Stomach (tissue), 9 donors: ENCODE results near the gene RBPJ. TPM values are rescaled to one million over a fixed set of nuclear protein-coding genes. Genes with fewer than 3 reads are reported as not detected.

Experiments
- DNase-seq, 2 donors: peaks; one replicate each; pipeline versions ENCODE4 v3.0.0 to v3.0.0-alpha.2; 2013 to 2019
- H3K27ac ChIP-seq, 5 donors: fragments of 200-600 bp in 4 of 5; sonication (generic) in 4 of 5; one replicate each; pipeline ENCODE4 v1.5.1; 2013 to 2019; ENCODE audit warnings: mild to moderate bottlenecking in 1 of 5, moderate library complexity in 1 of 5
- H3K27me3 ChIP-seq, 3 donors: fragments of 200-600 bp; sonication (generic); one replicate each; pipeline ENCODE4 v1.5.1; 2017 to 2019; ENCODE audit warnings: mixed run types in 1 of 3
- H3K36me3 ChIP-seq, 4 donors: fragments of 200-600 bp; sonication (generic); 1 replicate in 3 of 4; 2 replicates in 1 of 4; pipeline ENCODE4 v1.5.1; 2016 to 2019
- H3K4me1 ChIP-seq, 4 donors: fragments of 200-600 bp; sonication (generic); one replicate each; pipeline ENCODE4 v1.5.1; 2016 to 2019
- H3K4me3 ChIP-seq, 4 donors: fragments of 200-600 bp; sonication (generic) in 3 of 4; one replicate each; pipeline ENCODE4 v1.5.1; 2016 to 2019; ENCODE audit warnings: mild to moderate bottlenecking in 1 of 4
- H3K9me3 ChIP-seq, 4 donors: fragments of 200-600 bp; sonication (generic); one replicate each; pipeline ENCODE4 v1.5.1; 2016 to 2019
- EP300 ChIP-seq: sonication (generic); formaldehyde crosslinking; IDR thresholded peaks from one replicate; pipeline ENCODE4 v1.6.1; 2017; ENCODE audit warnings: antibody characterized with exemption
- POLR2A ChIP-seq, 4 donors: fragments of 450-650 bp; IDR thresholded peaks; one replicate each; pipeline ENCODE4 v1.6.1; 2016; ENCODE audit warnings: antibody characterized with exemption in 4 of 4, control low read depth in 2 of 4, mild to moderate bottlenecking in 1 of 4, moderate library complexity in 1 of 4
- POLR2AphosphoS5 ChIP-seq, 3 donors: sonication (generic); formaldehyde crosslinking; IDR thresholded peaks; one replicate each; pipeline ENCODE4 v1.6.1; 2016; ENCODE audit warnings: antibody characterized with exemption in 3 of 3
- WGBS, 5 donors: extraction: QIAGEN DNeasy Blood & Tissue Kit in 3 of 5; methylation state at CpG; one replicate each; pipeline versions ENCODE4 v1.1.5 to v1.1.7; 2013 to 2018; 5-methylcytosine and 5-hydroxymethylcytosine counted together
- intact Hi-C: fragments of 100-400 bp; cut with DNase I; formaldehyde crosslinking; loops from one replicate; pipeline ENCODE4 v1.15.1; 2023; ENCODE audit warnings: low total_unique reads
- polyA plus RNA-seq, 3 donors: library from polyadenylated mRNA; stranded (reverse); fragments of 200-250 nt; gene quantifications; one replicate each; pipeline ENCODE4 v1.2.3, GENCODE V29; 2013
- total RNA-seq, 5 donors: library from RNA; depleted of rRNA; stranded (reverse); fragments of >200 nt; gene quantifications; one replicate each; pipeline versions ENCODE4 v1.1.0 to v1.2.3, GENCODE V29; 2014 to 2016
- TF ChIP-seq, protein P1 (sequence below), 7 experiments: fragments of 450-650 bp in 4 of 7; fragments of 200-600 bp in 3 of 7; sonication (generic) in 3 of 7; IDR thresholded peaks; one replicate each; pipeline ENCODE4 v1.5.1; 2016 to 2019; ENCODE audit warnings: antibody characterized with exemption in 7 of 7, control low read depth in 2 of 7, mild to moderate bottlenecking in 1 of 7
- donor health status: healthy with polysubstance abuse.
- donor health status: Bipolar disorder and iron deficiency.
- donor health status: healthy.

RBPJ gene
- total and polyA plus RNA-seq, 8 donors, result 23.2 to 184 (median 45.8) TPM

GRCh38 chr4:26418107-26418506, 97.3 kb downstream of the RBPJ start:
- TF ChIP-seq POLR2A (IDR thresholded peaks at IDR 0.05) (no peak), EP300 (no peak), POLR2AphosphoS5 (IDR thresholded peaks at IDR 0.05) (no peak)
- TF ChIP-seq, protein P1, sequence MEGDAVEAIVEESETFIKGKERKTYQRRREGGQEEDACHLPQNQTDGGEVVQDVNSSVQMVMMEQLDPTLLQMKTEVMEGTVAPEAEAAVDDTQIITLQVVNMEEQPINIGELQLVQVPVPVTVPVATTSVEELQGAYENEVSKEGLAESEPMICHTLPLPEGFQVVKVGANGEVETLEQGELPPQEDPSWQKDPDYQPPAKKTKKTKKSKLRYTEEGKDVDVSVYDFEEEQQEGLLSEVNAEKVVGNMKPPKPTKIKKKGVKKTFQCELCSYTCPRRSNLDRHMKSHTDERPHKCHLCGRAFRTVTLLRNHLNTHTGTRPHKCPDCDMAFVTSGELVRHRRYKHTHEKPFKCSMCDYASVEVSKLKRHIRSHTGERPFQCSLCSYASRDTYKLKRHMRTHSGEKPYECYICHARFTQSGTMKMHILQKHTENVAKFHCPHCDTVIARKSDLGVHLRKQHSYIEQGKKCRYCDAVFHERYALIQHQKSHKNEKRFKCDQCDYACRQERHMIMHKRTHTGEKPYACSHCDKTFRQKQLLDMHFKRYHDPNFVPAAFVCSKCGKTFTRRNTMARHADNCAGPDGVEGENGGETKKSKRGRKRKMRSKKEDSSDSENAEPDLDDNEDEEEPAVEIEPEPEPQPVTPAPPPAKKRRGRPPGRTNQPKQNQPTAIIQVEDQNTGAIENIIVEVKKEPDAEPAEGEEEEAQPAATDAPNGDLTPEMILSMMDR (IDR thresholded peaks at IDR 0.05), result no peak
- Histone ChIP-seq H3K4me1 (peaks cover 4 to 29% (median 20%) of the 10 kb centered on the region in 4 donors), H3K27ac (no peak overlapping the region), H3K36me3 (peaks cover 0 to 43% (median 35%) of the 10 kb centered on the region in 4 donors), H3K9me3 (no peaks in the 10 kb centered on the region), H3K4me3 (no peak overlapping the region), H3K27me3 (no peaks in the 10 kb centered on the region)
- WGBS, 5 donors, result 88 to 97% (median 90%) methylated on average over 1 of the region's 1 CpG
- intact Hi-C loops, result no loop called here
- no peak for DNase-seq

DNA sequence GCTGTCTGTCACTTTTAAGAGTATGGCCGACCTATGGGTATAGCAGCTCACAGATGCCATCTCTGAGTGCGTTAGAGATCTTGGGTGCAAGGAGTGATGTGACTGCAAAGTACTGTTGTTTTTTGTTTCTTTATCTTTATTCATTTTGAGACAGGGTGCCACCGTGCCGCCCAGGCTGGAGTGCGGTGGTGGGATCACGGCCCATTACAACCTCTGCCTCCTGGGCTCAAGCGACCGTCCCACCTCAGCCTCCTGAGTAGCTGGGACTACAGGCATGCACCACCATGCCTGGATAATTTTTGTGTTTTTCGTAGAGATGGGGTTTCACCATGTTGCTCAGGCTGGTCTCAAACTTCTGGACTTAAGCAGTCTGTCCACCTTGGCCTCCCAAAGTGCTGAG, 98.0 kb downstream of the RBPJ start:
- no peak for DNase-seq
- H3K4me1 ChIP-seq, result peaks cover 0 to 29% (median 18%) of the 10 kb centered on the region in 4 donors
- WGBS, 5 donors, result 94 to 99% (median 96%) methylated on average over 9 of the region's 9 CpGs
- intact Hi-C loops, result no loop called here
- H3K27me3 ChIP-seq, result no peaks in the 10 kb centered on the region
- H3K36me3 ChIP-seq, result peaks cover 0 to 44% (median 36%) of the 10 kb centered on the region in 4 donors
- H3K27ac ChIP-seq, result no peak overlapping the region
- no peak overlapping the region for H3K4me3 ChIP-seq
- H3K9me3 ChIP-seq, result no peaks in the 10 kb centered on the region
- no peak for TF ChIP-seq EP300
- TF ChIP-seq, protein P1 (IDR thresholded peaks at IDR 0.05), result no peak

GRCh38 chr4:26420438-26420837, 99.6 kb downstream of the RBPJ start:
- intact Hi-C loops, result no loop called here

GRCh38 chr4:26420913-26421312, 100.1 kb downstream of the RBPJ start:
- intact Hi-C loops, result no loop called here
- H3K27ac ChIP-seq, result peak overlapping the region in 1 of 5 donors; percentile 33
- H3K27me3 ChIP-seq, result no peaks in the 10 kb centered on the region
- no peak for DNase-seq
- H3K4me1 ChIP-seq, result peaks cover 0 to 33% (median 18%) of the 10 kb centered on the region in 4 donors
- TF ChIP-seq EP300 (no peak), POLR2AphosphoS5 (IDR thresholded peaks at IDR 0.05) (no peak), POLR2A (IDR thresholded peaks at IDR 0.05) (no peak)
- TF ChIP-seq, protein P1 (IDR thresholded peaks at IDR 0.05), result no peak
- H3K4me3 ChIP-seq, result no peak overlapping the region
- no peaks in the 10 kb centered on the region for H3K9me3 ChIP-seq
- H3K36me3 ChIP-seq, result peaks cover 13 to 53% (median 45%) of the 10 kb centered on the region in 4 donors
- WGBS, 5 donors, result 14 to 34% (median 20%) methylated on average over 1 of the region's 1 CpG

More at GRCh38 chr4:26420438-26420837, 99.6 kb downstream of the RBPJ start:
- no peak overlapping the region for H3K4me3 ChIP-seq
- TF ChIP-seq POLR2AphosphoS5 (IDR thresholded peaks at IDR 0.05), result no peak
- TF ChIP-seq POLR2A (IDR thresholded peaks at IDR 0.05), result no peak
- TF ChIP-seq, protein P1 (IDR thresholded peaks at IDR 0.05), result no peak
- TF ChIP-seq EP300, result no peak
- H3K9me3 ChIP-seq, result no peaks in the 10 kb centered on the region
- H3K36me3 ChIP-seq, result peaks cover 11 to 53% (median 45%) of the 10 kb centered on the region in 4 donors
- peak overlapping the region in 1 of 5 donors; percentile 33 for H3K27ac ChIP-seq
- H3K27me3 ChIP-seq, result no peaks in the 10 kb centered on the region
- H3K4me1 ChIP-seq, result peaks cover 0 to 33% (median 18%) of the 10 kb centered on the region in 4 donors
- 86 to 92% (median 89%) methylated on average over 2 of the region's 2 CpGs for WGBS, 5 donors
- DNase-seq, result no peak
